Epithelial cell of prostate (primary cell): ENCODE measurements around the gene ARFGEF3.

Experiments
- DNase-seq: peaks from one replicate; pipeline ENCODE4 v3.0.0-alpha.2; 2011; ENCODE audit warnings: low read depth, low spot score
- H3K27ac ChIP-seq: fragments of 450-650 bp; 2 replicates; pipeline ENCODE4 v1.5.1; 2017; ENCODE audit warnings: mild to moderate bottlenecking

ARFGEF3 gene

GRCh38 chr6:138377844-138378243, 216.1 kb downstream of the ARFGEF3 start, which contains the start of gene SMIM28:
Gene SMIM28 (plus strand): TSS chr6:138377905. CDS start chr6:138378073, 168 bp downstream.
- H3K27ac ChIP-seq, result no peak within 1 kb of the TSS
- no peak for DNase-seq

- no peak for DNase-seq
- H3K27ac ChIP-seq, result no peak overlapping the region
Measured at GRCh38 chr6:138378463-138378862, 216.7 kb downstream of the ARFGEF3 start.

- DNase-seq, result no peak
- H3K27ac ChIP-seq, result no peak overlapping the region
Measured at GRCh38 chr6:138382498-138383265, 220.9 kb downstream of the ARFGEF3 start.

GRCh38 chr6:138383776-138384175, 222.0 kb downstream of the ARFGEF3 start:
- DNase-seq, result no peak
- no peak overlapping the region for H3K27ac ChIP-seq

GRCh38 chr6:138386897-138387296, 225.2 kb downstream of the ARFGEF3 start:
- H3K27ac ChIP-seq, result no peak overlapping the region
- DNase-seq, result no peak

GRCh38 chr6:138387577-138388368, 226.0 kb downstream of the ARFGEF3 start:
- no peak overlapping the region for H3K27ac ChIP-seq
- no peak for DNase-seq

- no peak overlapping the region for H3K27ac ChIP-seq
- no peak for DNase-seq
Measured at GRCh38 chr6:138389551-138389950, 227.8 kb downstream of the ARFGEF3 start.
